T47D (cell line): ENCODE measurements around the gene PSMD3.
"Not testable (repeated sequence)": the region's sequence is repeated elsewhere in the genome, so short reads cannot be mapped to it uniquely, and the experiment has no call there.

Source experiments
- DNase-seq, 2 experiments: peaks; one replicate each; pipeline versions ENCODE4 v3.0.0 to v3.0.0-alpha.2; 2011 to 2012; ENCODE audit warnings: low read depth in 1 of 2, low spot score in 1 of 2
- JUND ChIP-seq: IDR thresholded peaks from 2 replicates; pipeline ENCODE4 v1.6.1; 2012; ENCODE audit warnings: low read depth
- in situ Hi-C: cut with HindIII; loops from 2 replicates; pipeline ENCODE4 v1.10.0; 2016; ENCODE audit warnings: low sequenced_read_pairs, low pct_unique_long_range_greater_than_20kb

Gene PSMD3

DNA sequence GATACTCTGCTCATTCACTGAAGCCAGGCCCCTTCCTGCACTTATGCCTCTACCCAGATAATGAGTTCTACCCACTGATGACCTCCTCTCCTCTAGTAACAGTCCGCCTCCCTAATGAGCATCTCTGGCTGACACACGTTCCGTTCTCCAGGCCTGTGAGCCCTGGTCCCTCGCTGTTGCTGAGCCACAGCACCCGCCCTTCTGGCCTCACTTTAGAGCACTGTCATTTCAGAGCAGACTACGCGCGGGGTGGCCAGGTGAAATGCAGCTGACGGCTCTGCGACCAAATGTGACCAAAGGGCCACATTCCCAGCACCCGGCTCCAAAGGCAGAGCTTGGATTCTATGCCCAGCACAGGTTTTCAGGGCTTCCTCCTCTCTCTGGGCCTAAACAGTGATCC is 13.8 kb downstream of the PSMD3 start:
- DNase-seq: no peak
- TF ChIP-seq JUND: no peak
- in situ Hi-C loops: no loop called here

GRCh38 chr17:39995438-39995837 is 14.8 kb downstream of the PSMD3 start:
- in situ Hi-C loops: no loop called here
- DNase-seq: no peak
- TF ChIP-seq JUND: no peak

DNA sequence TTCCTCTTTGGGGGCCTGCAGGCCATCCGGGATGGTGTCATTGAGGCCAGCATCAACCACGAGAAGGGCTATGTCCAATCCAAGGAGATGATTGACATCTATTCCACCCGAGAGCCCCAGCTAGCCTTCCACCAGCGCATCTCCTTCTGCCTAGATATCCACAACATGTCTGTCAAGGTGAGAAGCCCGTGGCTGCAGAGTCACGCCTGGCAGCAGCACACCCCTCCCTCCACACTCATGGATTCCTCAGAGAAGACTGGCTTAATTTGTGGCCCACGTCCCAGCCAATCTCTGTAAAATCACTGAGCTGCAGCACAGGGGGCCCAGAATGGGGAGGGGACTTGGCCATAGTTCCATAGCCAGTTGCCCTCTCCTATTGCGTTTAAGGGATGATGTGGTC is 15.6 kb downstream of the PSMD3 start:
- in situ Hi-C loops: no loop called here
- TF ChIP-seq JUND: no peak
- DNase-seq: no peak

DNA sequence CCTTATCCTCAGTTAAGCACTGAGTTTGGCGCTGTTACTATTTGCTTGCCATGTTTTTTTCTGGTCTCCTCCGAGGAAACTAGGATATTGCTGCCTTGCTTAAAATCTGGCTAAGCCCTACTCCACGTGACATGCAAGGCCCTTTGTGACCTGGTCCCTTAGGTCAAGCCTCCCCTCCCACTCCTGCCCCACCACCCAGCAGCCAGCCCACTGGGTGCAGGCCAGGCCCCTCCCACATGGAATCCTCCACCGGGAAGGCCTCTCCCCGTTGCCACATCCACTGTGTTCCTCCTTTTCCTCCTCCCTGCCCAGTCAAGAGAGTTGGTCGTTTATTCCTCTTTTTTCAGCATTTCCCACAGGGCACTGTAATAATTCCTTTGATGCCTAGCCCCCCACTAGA is 16.2 kb downstream of the PSMD3 start:
- TF ChIP-seq JUND: no peak
- in situ Hi-C loops: no loop called here
- no peak for DNase-seq

- in situ Hi-C loops: no loop called here
- DNase-seq: no peak
- TF ChIP-seq JUND: no peak
Observed at GRCh38 chr17:39997543-39997942, 16.9 kb downstream of the PSMD3 start.

GRCh38 chr17:39999067-39999466 is 18.5 kb downstream of the PSMD3 start:
- no peak for DNase-seq
- TF ChIP-seq JUND: no peak
- in situ Hi-C loops: no loop called here

DNA sequence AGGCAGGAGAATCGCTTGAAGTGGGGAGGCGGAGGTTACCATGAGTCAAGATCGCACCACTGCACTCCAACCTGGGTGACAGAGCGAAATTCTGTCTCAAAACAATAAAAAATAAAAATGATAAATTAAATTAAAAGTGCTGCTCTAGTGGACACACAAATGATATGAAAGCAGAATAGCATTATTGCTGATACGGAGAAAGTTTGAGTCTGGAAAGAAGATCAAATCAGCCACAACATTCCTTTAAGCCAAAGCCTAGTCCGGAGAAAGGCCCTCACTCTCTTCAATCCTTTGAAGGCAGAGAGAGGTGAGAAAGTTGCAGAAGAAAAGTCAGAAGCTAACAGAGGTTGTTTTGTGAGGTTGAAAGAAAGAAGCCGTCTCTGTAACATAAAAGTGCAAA is 19.6 kb downstream of the PSMD3 start:
- no peak for TF ChIP-seq JUND
- no peak for DNase-seq
- in situ Hi-C loops: no loop called here

GRCh38 chr17:40001335-40001734 is 20.7 kb downstream of the PSMD3 start:
- in situ Hi-C loops, DNase-seq: not testable (repeated sequence)

- in situ Hi-C loops: no loop called here
- no peak for TF ChIP-seq JUND
- no peak for DNase-seq
Observed at GRCh38 chr17:40004072-40004471, 23.5 kb downstream of the PSMD3 start.

GRCh38 chr17:40004712-40005111 is 24.1 kb downstream of the PSMD3 start:
- TF ChIP-seq JUND: no peak
- in situ Hi-C loops: no loop called here
- no peak for DNase-seq

DNA sequence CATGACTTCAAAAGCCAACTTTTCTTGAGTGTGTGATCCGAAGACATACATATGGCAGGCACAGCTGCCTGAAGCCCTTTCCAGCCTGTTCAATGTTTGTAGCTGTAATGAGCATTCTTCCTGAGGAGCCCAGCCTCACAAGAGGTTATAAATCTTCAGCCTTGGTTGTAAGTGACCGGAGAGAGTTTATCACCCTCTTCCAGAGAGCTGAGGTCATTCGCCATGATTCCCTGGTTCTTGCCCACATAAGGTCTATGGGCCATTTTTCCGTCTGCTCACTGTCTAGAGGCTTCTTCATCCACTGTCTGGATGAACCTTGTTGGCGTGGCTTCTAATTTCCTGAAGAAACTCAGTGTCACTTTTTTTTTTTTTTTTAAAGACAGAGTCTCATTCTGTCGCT is 24.9 kb downstream of the PSMD3 start:
- in situ Hi-C loops: no loop called here
- no peak for TF ChIP-seq JUND
- no peak for DNase-seq

DNA sequence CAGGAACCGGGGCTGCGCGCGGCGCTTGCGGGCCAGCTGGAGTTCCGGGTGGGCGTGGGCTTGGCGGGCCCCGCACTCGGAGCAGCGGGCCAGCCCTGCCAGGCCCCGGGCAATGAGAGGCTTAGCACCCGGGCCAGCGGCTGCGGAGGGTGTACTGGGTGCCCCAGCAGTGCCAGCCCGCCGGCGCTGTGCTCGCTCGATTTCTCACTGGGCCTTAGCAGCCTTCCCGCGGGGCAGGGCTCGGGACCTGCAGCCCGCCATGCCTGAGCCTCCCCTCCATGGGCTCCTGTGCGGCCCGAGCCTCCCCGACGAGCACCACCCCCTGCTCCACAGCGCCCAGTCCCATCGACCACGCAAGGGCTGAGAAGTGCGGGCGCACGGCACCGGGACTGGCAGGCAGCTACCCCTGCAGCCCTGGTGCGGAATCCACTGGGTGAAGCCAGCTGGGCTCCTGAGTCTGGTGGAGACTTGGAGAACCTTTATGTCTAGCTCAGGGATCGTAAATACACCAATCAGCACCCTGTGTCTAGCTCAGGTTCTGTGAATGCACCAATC is 30.4 kb downstream of the PSMD3 start:
- DNase-seq, in situ Hi-C loops: not testable (repeated sequence)

- in situ Hi-C loops, DNase-seq: not testable (repeated sequence)
Observed at GRCh38 chr17:40012017-40012647, 31.5 kb downstream of the PSMD3 start.

- in situ Hi-C loops: no loop called here
- no peak for DNase-seq
- no peak for TF ChIP-seq JUND
Observed at GRCh38 chr17:40014375-40014980, 33.9 kb downstream of the PSMD3 start.
